GM12878 (cell line): ENCODE data around the gene EME2. TPM values are rescaled to one million over a fixed set of nuclear protein-coding genes. Genes with fewer than 3 reads are reported as not detected.

Experiments
- ATAC-seq: fragments of 200-7000 bp; cut with Tn5 transposase; 3 replicates; pipeline ENCODE4 v1.9.1; 2020; ENCODE audit warnings: mild to moderate bottlenecking, moderate library complexity
- BruUV-seq: library from RNA; stranded (reverse); fragments of 400-500 nt; replicated peaks from 2 replicates; lab custom pipeline; 2021; lab: Mats Ljungman, UMichigan
- CTCF ChIA-PET: fragments of 300-600 bp; sonication (Branson Sonifier 250); formaldehyde crosslinking; extraction: SDS; loops from one replicate; lab custom pipeline; 2021; ENCODE audit warnings: inconsistent platforms; lab: Yijun Ruan, JAX
- POLR2A ChIA-PET: fragments of 350-600 bp; formaldehyde crosslinking; extraction: SDS; loops from one replicate; lab custom pipeline; 2021; ENCODE audit warnings: inconsistent platforms; lab: Charles Lee
- RAD21 ChIA-PET: fragments of 300-600 bp; sonication (Branson Sonifier 250); formaldehyde crosslinking; loops from one replicate; lab custom pipeline; 2023; ENCODE audit warnings: antibody characterized with exemption; ENCODE audit not compliant: unreplicated experiment; lab: Charles Lee
- SMC1A ChIA-PET: fragments of 300-600 bp; sonication (Branson Sonifier 250); formaldehyde crosslinking; loops from one replicate; lab custom pipeline; 2023; ENCODE audit not compliant: unreplicated experiment, uncharacterized antibody; lab: Charles Lee
- DNase-seq: peaks from one replicate; pipeline ENCODE4 v3.0.0-alpha.2; 2011; ENCODE audit warnings: low read depth, low spot score
- FAIRE-seq: peaks from 3 replicates; lab custom pipeline; 2011; peaks lifted over from hg19 to GRCh38; lab: Jason Lieb, UNC
- H2AFZ ChIP-seq: 2 replicates; pipeline ENCODE4 v1.6.0; 2011; ENCODE audit warnings: low read depth, low read length, control low read depth; ENCODE audit not compliant: control insufficient read depth
- H3K27ac ChIP-seq: 2 replicates; pipeline ENCODE4 v1.5.1; 2011; ENCODE audit warnings: control low read depth; ENCODE audit not compliant: control insufficient read depth, insufficient read depth
- H3K27me3 ChIP-seq, 2 experiments: replicated peaks in 1 of 2; 2 replicates each; pipeline versions ENCODE4 v1.6.0 to v1.6.1; 2011; ENCODE audit warnings: low read length in 1 of 2; ENCODE audit not compliant: control insufficient read depth in 2 of 2, insufficient read depth in 2 of 2
- H3K36me3 ChIP-seq, 2 experiments: 2 replicates each; pipeline ENCODE4 v1.5.1; 2011; ENCODE audit warnings: low read length in 1 of 2; ENCODE audit not compliant: control insufficient read depth in 2 of 2, insufficient read depth in 2 of 2
- H3K4me1 ChIP-seq: 2 replicates; pipeline ENCODE4 v1.6.1; 2011; ENCODE audit warnings: mild to moderate bottlenecking, low read length, moderate library complexity, mixed read lengths; ENCODE audit not compliant: control insufficient read depth, insufficient read depth
- H3K4me2 ChIP-seq: 2 replicates; pipeline ENCODE4 v1.6.0; 2011; ENCODE audit warnings: control low read depth; ENCODE audit not compliant: control insufficient read depth, insufficient read depth
- H3K4me3 ChIP-seq: fragments of 200-600 bp; sonication (generic); 2 replicates; pipeline ENCODE4 v1.5.1; 2016
- H3K79me2 ChIP-seq: 2 replicates; pipeline ENCODE4 v1.6.0; 2011; ENCODE audit warnings: low read length; ENCODE audit not compliant: control insufficient read depth, insufficient read depth
- H3K9ac ChIP-seq: 2 replicates; pipeline ENCODE4 v1.8.0; 2011; ENCODE audit warnings: low read length, control low read depth, mixed read lengths; ENCODE audit not compliant: control insufficient read depth, insufficient read depth
- H3K9me3 ChIP-seq: replicated peaks from 3 replicates; pipeline ENCODE4 v1.5.1; 2011; ENCODE audit warnings: mild to moderate bottlenecking, low read length; ENCODE audit not compliant: control insufficient read depth, insufficient read depth
- H4K20me1 ChIP-seq: 2 replicates; pipeline ENCODE4 v1.6.0; 2011; ENCODE audit not compliant: control insufficient read depth, insufficient read depth
- IKZF2 ChIP-seq, 2 experiments: fragments of 450-650 bp; IDR thresholded peaks; 2 replicates each; pipeline ENCODE4 v1.6.1; 2017; ENCODE audit warnings: mild to moderate bottlenecking in 2 of 2, moderate library complexity in 2 of 2
- TCF3 ChIP-seq: IDR thresholded peaks from 2 replicates; pipeline ENCODE4 v1.6.1; 2012; ENCODE audit warnings: low read depth, mild to moderate bottlenecking, low read length, borderline replicate concordance; ENCODE audit not compliant: insufficient read depth
- ZNF207 ChIP-seq: fragments of 450-650 bp; IDR thresholded peaks from 2 replicates; pipeline ENCODE4 v1.6.1; 2014; ENCODE audit warnings: antibody characterized with exemption, mild to moderate bottlenecking, borderline replicate concordance
- WGBS: methylation state at CpG from one replicate; pipeline ENCODE4 v1.1.6; 2016; ENCODE audit warnings: low lambda C conversion rate; ENCODE audit not compliant: insufficient replicate concordance, insufficient coverage; ENCODE audit errors: missing lambda C conversion rate; 5-methylcytosine and 5-hydroxymethylcytosine counted together
- in situ Hi-C: fragments of 300-500 bp; cut with MboI; formaldehyde crosslinking; loops from 9 replicates; pipeline ENCODE4 v1.14.3; 2018; ENCODE audit warnings: mixed read lengths
- intact Hi-C: fragments of 100-400 bp; cut with micrococcal nuclease; formaldehyde crosslinking; loops from one replicate; pipeline ENCODE4 v1.14.2; 2022; ENCODE audit not compliant: unreplicated experiment
- polyA plus RNA-seq, 11 experiments: library from polyadenylated mRNA; depleted of rRNA in 4 of 11; unstranded in 6 of 11; stranded (reverse) in 5 of 11; fragments of >200 nt; fragmentation: Nextera tagmentation in 4 of 11; fragmentation: Illumina TruSeq in 1 of 11; extraction: Ambion mirVana in 4 of 11; extraction: Trizol in 1 of 11; gene quantifications; 1 replicate in 1 of 11; 2 replicates in 10 of 11; pipeline versions ENCODE4 v1.2.1 to v1.2.3, GENCODE V29; 2011 to 2016; ENCODE audit warnings: inconsistent platforms in 2 of 11, missing spikeins in 2 of 11, low read depth in 1 of 11
- total RNA-seq, 4 experiments: library from RNA; depleted of rRNA in 3 of 4; stranded (reverse); fragments of >200 nt in 3 of 4; fragmentation: Illumina TruSeq in 1 of 4; extraction: Trizol in 1 of 4; gene quantifications; 2 replicates each; pipeline versions ENCODE4 v1.2.1 to v1.2.3, GENCODE V29; 2013 to 2021
- TF ChIP-seq, protein P1 (sequence below): fragments of 450-650 bp; formaldehyde crosslinking; IDR thresholded peaks from 2 replicates; pipeline ENCODE4 v1.4.0; 2020; ENCODE audit warnings: mild to moderate bottlenecking, moderate library complexity
- TF ChIP-seq, protein P2 (sequence below): IDR thresholded peaks from 2 replicates; pipeline ENCODE4 v1.6.1; 2011; ENCODE audit warnings: mild to moderate bottlenecking, low read depth, low read length, moderate library complexity; ENCODE audit not compliant: insufficient replicate concordance

The EME2 gene
- total and polyA plus RNA-seq, 10 of the 15 experiments (the other 5 are each of a cell fraction or from before 2014, with no cell fraction given) = 0.29 to 16.9 (median 4.1) TPM

DNA sequence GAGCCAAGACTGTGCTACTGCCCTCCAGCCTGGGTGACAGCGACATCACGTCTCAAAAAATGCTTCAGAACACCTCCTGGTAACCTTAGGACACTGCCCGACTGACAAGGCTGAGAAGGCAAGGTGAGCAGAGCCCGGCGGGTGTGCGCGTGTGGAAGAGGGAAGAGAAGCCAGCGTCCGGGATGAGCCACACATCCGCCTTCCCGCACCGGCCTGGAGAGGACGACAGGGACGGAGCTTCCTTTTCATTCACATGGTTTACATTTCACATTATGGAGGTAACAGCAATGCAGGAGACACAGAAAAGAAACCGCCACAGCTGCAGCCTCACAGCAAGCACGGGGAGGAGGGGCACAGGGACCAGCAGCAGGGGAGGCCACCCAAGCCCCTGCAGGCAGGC lies 37.5 kb downstream of the EME2 start:
- in situ Hi-C loops (no loop called here), intact Hi-C loops (no loop called here)
- H3K9me3 ChIP-seq = no peaks in the 10 kb centered on the region; the same call in 2 of the 3 replicates
- no peaks in the 10 kb centered on the region for H3K4me1 ChIP-seq
- DNase-seq (no peak), FAIRE-seq (no peak), ATAC-seq (no peak)
- SMC1A ChIA-PET = no interaction called here
- no peaks in the 10 kb centered on the region for H3K27me3 ChIP-seq
- H3K9ac ChIP-seq = no peak overlapping the region
- WGBS = 87% methylated on average over 16 of the region's 16 CpGs
- no TSS peak for BruUV-seq
- POLR2A ChIA-PET = no interaction called here
- TF ChIP-seq, protein P1, sequence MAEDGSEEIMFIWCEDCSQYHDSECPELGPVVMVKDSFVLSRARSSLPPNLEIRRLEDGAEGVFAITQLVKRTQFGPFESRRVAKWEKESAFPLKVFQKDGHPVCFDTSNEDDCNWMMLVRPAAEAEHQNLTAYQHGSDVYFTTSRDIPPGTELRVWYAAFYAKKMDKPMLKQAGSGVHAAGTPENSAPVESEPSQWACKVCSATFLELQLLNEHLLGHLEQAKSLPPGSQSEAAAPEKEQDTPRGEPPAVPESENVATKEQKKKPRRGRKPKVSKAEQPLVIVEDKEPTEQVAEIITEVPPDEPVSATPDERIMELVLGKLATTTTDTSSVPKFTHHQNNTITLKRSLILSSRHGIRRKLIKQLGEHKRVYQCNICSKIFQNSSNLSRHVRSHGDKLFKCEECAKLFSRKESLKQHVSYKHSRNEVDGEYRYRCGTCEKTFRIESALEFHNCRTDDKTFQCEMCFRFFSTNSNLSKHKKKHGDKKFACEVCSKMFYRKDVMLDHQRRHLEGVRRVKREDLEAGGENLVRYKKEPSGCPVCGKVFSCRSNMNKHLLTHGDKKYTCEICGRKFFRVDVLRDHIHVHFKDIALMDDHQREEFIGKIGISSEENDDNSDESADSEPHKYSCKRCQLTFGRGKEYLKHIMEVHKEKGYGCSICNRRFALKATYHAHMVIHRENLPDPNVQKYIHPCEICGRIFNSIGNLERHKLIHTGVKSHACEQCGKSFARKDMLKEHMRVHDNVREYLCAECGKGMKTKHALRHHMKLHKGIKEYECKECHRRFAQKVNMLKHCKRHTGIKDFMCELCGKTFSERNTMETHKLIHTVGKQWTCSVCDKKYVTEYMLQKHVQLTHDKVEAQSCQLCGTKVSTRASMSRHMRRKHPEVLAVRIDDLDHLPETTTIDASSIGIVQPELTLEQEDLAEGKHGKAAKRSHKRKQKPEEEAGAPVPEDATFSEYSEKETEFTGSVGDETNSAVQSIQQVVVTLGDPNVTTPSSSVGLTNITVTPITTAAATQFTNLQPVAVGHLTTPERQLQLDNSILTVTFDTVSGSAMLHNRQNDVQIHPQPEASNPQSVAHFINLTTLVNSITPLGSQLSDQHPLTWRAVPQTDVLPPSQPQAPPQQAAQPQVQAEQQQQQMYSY (CRISPR knock-in tag) = no peak
- TF ChIP-seq IKZF2 (IDR thresholded peaks at IDR 0.05) (no peak), TCF3 (no peak), ZNF207 (no peak)
- TF ChIP-seq, protein P2, sequence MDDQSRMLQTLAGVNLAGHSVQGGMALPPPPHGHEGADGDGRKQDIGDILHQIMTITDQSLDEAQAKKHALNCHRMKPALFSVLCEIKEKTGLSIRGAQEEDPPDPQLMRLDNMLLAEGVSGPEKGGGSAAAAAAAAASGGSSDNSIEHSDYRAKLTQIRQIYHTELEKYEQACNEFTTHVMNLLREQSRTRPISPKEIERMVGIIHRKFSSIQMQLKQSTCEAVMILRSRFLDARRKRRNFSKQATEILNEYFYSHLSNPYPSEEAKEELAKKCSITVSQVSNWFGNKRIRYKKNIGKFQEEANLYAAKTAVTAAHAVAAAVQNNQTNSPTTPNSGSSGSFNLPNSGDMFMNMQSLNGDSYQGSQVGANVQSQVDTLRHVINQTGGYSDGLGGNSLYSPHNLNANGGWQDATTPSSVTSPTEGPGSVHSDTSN = no peak
- no peak overlapping the region for H3K4me2 ChIP-seq
- RAD21 ChIA-PET = no interaction called here
- no peaks in the 10 kb centered on the region for H4K20me1 ChIP-seq
- H2AFZ ChIP-seq = no peak overlapping the region
- no peak overlapping the region for H3K4me3 ChIP-seq
- no peak overlapping the region for H3K27ac ChIP-seq
- CTCF ChIA-PET = no interaction called here
- H3K36me3 ChIP-seq = peaks cover 0 to 1% of the 10 kb centered on the region in 2 experiments; a peak in 3 of 4 replicates
- H3K79me2 ChIP-seq = no peaks in the 10 kb centered on the region
